Measurements from ENCODE around the gene KNOP1.
"Not testable (repeated sequence)": the region's sequence is repeated elsewhere in the genome, so short reads cannot be mapped to it uniquely, and the experiment has no call there.

KNOP1 gene

DNA sequence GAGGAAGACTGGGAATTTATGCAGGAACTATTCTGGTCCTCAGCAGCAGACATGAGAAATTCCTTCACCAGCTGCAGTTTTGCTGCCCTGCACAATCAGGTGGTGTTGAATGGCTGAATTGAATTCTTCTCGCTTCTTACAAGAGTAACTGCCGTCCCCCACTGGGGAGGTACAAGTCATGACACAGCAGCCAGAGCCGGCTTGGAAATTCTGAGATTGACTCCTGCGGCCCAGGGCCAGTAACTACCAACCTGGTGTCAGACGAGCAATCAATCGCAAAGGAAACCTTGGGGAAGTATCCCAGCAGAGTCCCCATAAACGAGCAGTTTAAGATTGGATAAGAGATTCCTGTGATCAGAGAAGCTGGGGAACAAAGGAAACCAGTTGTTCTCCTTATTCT, 30.7 kb downstream of the KNOP1 start:
- peak; percentile 57 for DNase-seq (ENCODE audit: low read depth, low spot score)

DNA sequence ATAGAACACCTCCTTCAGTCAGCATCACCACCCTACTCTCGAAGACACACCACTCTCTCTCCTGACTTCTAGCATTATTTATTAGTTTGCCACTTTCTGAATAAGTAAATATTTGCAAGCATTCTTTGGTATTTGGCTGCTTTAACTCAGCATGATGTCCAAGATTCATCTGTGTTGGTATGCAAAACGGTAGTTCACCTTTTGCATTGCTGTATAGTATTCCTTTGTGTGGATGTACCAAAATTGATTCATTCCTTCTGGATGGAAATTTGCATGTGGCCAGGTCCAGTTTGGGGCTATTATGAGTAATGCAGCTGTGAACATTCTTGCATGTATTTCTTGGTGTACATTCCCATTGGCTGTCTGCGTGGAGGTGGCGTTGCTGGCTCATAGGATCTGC, 32.9 kb downstream of the KNOP1 start:
- DNase-seq (ENCODE audit: low read depth, low spot score) = no peak

DNA sequence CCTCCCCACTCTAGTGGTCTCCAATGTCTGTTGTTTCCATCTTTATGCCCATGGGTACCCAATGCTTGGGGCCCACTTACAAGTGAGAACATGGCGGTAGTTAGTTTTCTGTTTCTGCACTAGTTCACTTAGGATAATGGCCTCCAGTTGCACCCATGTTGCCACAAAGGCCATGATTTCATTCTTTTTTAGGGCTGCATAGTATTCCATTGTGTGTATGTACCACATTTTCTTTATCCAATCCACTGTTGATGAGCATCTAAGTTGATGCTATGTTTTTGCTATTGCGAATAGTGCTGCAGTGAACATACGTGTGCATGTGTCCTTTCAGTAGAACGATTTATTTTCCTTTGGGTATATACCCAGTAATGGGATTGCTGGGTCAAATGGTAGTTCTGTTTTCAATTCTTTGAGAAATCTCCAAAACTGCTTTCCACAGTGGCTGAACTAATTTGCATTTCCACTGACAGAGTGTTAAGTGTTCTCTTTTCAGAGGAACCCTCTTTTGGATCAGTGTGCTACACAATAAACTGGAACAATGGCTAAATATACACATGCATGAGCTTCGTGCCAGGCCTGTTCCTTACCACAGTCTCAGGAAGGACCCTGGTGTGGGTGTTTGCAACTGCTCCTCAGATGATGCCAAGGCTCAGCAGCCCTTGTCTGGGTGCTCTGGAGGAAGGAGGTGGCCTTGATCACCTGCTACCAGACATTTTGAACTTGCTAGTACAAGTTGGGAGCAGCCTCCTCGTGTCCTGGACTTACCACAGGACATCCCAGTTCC, 34.4 kb downstream of the KNOP1 start:
- no peak for DNase-seq (ENCODE audit: low read depth, low spot score)

DNA sequence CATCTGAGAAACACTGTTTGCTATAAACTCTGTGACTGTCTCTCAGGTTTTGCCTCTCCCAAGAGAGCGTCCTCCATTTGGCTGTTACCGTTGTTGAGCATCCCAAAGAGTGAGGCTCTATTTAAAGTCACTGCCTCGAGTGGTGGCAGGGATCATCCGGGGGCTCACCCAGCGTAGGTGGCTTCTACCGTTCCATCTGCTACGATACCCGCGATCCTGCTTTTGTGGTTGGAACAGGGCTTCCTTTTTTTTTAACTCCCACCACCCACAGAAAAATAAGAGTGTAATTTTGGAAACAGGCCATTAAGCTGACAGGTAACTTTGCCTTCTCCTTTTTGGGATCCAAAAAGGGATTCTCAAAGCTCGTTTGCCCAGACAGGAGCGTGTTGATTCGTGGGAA, 36.4 kb downstream of the KNOP1 start:
- DNase-seq (ENCODE audit: low read depth, low spot score) = no peak

DNA sequence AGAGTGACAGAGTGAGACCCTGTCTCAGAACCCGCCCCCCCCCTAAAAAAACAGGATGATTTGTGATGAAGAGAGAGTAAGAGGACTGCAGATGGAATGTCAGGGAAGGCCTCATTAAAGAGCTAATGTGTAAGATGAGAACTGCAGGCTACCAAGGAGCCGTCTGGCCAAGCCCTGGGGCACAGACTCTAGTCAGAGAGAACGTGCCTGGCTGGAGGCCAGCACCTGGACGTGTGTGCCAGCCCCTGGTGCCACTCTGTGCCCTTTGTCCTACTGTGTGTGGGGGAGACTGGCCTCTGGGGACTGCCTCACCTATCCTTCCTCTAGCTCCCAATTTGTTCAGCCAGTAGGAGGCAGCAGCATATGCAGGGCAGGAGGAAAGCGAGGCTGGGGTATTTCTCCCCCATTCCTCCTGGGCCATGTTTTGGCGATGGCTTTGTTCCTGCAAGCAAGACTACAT, 37.1 kb downstream of the KNOP1 start:
- DNase-seq (ENCODE audit: low read depth, low spot score) = no peak

DNA sequence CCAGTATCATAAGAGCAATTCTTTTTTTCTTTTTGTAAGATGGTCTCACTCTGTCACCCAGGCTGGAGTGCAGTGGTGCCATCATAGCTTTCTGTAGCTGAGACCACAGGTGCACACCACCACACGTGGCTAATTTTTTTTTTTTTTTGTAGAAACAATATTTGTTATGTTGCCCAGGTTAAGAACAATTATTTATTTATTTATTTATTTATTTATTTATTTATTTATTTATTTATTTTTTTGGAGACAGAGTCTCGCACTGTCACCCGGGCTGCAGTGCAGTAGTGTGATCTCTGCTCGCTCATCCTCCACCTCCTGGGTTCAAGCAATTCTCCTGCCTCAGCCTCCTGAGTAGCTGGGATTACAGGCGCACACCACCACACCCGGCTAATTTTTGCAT, 38.7 kb downstream of the KNOP1 start:
- DNase-seq (ENCODE audit: low read depth, low spot score) = not testable (repeated sequence)

DNA sequence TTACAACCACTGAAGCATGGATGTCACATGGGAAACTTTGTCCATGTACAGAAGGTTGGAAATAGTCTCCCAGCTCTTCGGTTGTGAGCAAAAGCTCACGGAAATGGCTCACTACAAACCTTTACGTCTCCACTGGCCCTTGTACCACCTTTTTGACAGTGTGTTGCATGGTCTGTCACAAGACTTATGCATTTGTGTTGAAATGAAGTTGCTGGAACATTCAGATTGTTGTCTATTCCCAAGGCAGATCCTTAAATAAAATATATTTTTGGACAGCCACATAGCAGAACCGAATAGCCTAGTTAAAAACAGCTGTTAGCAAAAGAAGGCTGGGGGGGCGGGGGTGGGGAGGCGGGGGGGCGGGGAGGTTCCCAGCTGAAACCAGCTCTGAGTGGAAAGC, 39.2 kb downstream of the KNOP1 start:
- DNase-seq (ENCODE audit: low read depth, low spot score) = no peak

DNA sequence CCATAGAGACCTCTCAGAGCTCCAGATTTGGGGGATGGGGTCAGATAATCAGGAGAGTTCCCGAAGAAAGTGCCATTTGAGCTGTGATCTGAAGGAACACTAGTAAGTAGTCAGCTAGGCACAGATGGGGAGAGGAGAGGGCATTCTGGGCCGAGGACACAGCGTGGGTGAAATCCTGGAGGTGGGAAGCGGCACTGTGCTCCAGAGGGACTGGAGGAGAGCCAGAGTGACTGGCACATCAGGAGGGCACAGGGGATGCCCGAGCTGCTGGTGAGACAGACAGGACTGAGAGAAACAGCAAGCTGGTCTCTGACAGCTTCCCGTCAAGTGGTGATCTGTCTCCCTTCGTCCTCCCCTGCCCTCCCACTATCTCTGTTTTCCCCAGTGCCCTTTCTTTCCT, 40.6 kb downstream of the KNOP1 start:
- DNase-seq (ENCODE audit: low read depth, low spot score) = no peak

DNA sequence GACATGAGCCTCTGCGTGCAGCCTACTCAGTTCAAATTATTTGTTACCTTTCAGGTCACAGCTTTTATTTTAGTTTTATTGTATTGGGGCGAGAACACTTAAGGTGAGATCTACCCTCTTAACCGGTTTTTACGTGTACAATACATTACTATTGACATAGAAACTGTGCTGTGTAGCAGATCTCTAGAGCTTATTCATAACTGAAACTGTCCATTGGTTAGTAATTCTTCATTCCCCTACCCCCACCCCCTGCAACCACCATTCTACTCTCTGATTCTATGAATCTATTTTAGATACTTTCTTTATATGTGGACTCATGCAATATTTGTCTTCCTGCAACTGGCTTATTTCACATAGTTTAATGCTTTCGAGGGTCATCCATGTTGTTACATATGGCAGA, 43.5 kb downstream of the KNOP1 start:
- no peak for DNase-seq (ENCODE audit: low read depth, low spot score)

DNA sequence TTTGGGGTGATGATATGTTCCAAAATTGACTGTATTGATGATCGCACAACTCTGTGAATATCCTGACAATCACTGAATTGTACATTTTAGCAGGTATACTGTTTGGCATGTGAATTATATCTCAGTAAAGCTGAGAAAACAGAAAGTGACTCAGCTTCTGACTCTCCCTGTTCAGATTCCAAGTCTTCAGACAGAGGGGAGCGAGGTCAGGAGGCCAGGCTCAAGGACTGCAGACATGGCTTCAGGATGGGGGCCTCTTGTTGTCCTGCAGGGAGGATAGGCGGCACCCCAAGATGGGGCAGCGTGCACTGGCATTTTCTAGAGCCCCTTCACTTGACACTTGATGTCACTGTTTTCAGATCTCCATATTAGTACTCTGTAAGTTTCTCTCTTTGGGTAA, 45.6 kb downstream of the KNOP1 start:
- no peak for DNase-seq (ENCODE audit: low read depth, low spot score)

DNA sequence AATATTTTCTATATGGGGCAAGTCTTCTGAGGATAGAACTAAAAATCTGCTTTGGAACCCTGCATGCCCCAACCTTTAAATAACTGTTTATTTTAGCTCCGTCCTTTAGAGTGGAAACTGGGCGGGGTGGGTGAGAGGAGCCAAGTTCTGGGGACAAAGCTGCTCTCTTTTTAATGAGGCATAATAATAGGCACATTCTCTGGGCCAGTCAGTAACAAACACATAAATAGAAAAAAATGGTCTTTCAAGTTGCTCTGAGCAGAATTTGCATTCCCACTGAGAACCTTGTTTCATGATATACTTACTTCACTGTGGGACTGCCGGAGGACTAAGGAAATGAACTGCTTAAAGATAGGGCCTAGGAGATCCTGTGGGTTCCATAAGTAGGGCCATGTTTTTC, 51.5 kb downstream of the KNOP1 start:
- DNase-seq (ENCODE audit: low read depth, low spot score) = no peak

DNA sequence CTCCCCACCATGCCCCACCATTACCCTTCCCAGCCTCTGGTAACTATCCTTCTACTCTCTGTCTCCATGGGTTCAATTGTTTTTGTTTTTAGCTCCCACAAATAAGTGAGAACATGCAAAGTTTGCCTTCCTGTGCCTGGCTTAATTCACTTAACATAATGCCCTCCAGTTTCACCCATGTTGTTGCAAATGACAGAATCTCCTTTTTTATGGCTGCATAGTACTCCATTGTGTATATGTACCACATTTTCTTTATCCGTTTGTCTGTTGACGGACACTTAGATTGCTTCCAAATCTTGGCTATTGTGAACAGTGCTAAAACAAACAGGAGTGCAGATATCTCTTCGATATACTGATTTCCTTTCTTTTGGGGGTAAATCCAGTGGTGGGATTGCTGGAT, 52.7 kb downstream of the KNOP1 start:
- DNase-seq (ENCODE audit: low read depth, low spot score) = not testable (repeated sequence)

DNA sequence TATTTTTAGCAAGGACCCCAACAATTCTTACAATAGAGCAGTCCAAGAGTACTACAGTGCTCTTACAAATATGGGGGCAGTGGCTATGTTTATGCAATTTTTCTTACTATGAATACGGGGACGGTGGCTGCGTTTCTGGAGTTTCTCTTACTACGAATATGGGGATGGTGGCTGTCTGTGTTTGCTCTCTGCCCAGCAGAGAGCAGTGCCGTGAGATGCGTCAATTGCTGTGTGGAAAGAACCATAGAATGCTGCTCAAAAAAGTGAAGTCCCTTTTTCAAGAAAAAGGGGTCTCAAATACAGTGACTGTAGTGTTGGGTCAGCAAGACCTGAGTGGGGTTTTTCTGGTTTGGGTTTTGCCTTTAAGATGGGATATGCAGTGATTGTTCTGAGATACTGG, 53.9 kb downstream of the KNOP1 start:
- DNase-seq (ENCODE audit: low read depth, low spot score) = no peak

DNA sequence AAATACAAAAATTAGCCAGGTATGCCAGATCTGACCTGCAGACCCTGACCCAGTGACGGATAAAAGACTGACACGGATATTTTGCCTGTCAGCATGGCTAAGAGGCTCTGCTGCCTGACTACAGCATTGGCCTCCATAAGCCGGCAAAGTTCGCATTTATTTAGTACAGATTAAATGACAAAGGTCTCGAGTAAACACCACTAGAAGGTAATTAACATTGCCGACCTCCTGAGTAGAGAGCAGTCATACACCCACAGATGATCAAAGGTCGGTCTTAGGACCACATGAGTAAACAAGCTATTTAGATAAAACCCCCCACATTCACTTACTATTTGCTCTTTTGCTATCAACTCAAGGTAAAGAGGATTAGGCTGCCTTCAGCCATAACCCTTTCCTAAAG, 55.7 kb downstream of the KNOP1 start:
- no peak for DNase-seq (ENCODE audit: low read depth, low spot score)

DNA sequence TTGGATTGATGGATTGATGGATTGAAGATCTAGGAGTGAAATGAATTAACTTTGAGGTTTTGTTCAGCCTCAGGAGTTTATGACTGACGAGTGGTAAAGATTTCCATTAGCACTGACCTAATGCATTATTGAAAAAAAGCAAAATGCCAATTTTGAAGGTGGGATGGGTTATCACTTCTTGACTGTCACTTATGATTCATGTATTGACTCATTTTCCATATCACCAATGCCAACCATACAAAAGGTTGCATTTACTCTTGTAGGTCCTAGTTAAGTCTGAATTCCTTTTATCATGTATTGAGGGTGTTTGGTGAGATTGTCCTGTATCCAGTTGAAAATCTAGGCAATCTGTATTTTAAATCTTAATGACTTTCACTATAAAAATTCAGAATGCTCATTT, 57.6 kb downstream of the KNOP1 start:
- DNase-seq (ENCODE audit: low read depth, low spot score) = no peak

DNA sequence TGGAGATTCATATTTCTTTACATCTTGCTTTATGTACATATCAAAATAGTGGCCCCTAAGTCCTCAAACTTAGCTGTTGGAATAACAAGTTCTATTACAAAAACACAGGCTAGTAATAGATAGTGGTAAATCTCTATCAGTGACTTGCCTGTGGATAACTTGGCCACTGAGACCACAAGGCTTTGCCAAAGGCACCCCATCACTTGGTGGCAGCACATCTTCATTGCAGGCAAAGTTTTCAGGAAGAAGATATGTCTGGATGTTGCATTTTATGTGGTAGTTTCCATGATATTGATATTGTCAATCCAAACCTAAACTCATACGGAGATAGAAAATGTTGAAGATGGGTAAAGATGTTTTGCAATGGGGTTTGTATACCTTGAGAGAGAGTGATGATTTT, 58.5 kb downstream of the KNOP1 start:
- DNase-seq (ENCODE audit: low read depth, low spot score) = no peak

DNA sequence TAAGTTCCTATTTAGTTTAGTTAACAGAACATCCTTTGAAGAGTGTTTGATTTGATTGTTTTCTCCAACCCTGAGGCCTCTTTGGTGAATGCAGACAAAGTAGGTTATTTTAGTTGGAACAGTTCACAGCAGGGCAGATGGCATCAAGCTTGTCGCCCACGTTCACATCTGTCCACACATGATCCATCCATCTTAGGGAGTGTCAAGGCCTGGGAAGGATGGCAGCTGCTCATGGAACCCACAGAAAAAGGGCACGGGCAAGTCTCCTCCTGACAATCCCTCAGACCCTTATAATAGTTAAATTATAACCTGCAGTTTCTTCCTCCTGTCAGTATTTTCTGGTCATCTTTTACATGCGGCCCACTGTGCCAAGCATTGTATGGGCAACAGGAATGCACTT, 60.2 kb downstream of the KNOP1 start:
- DNase-seq (ENCODE audit: low read depth, low spot score) = no peak

DNA sequence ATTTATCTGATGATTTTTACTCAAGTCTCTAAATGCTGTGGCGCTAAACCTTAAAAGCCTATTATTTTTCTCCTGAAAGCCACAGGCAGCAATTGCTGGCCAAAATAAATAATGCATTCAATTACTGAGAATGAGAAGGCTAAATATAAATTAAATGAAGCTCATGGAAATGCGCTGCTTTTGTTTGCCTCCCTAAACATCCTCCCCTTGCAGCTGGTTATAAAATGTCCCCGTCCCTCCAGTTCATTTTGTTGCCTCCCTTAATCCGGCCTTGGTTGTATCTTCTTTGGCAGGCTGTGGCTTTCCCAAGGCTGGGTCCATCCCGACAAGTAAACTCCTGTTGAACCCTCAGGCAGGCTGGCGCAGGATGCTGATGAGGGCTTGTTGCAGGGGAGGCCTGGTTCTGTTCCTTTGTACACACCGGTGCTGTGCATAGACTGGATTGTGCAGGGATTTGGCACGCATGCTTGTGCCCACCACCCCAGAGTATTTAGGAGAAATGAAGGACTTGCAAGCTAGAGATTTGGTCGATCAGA, 62.7 kb downstream of the KNOP1 start:
- no peak for DNase-seq (ENCODE audit: low read depth, low spot score)

DNA sequence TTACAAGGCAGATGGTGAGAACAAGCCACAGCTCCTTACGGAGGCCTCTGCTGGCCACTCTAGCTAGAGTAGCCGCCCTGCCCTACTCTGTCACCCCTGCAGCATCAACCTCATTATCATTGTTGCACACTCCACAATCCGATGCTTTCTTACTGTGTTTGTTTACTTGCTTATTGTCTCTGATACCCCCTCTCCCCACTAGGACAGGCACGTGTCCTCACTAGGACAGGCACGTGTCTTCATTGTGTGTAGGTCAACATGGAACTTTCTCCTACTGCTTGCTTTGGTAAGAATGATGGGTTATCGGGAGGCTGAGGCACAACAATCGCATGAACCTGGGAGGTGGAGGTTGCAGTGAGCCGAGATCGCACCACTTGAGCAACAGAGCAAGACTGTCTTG, 63.9 kb downstream of the KNOP1 start:
- no peak for DNase-seq (ENCODE audit: low read depth, low spot score)

Measured in ELF-1 (cell line).